K562 (cell line): Measurements from ENCODE around the gene MRPL52. TPM values are rescaled to one million over a fixed set of nuclear protein-coding genes. Genes with fewer than 3 reads are reported as not detected.
A peak's percentile ranks its signal among the peaks of the same experiment; 100 is the strongest.

ENCODE experiments used
- ATAC-seq: fragments of 200-7000 bp; cut with Tn5 transposase; 3 replicates; pipeline ENCODE4 v1.9.1; 2020; ENCODE audit warnings: moderate library complexity
- BruUV-seq: library from RNA; stranded (reverse); fragments of 400-500 nt; replicated peaks from 2 replicates; lab custom pipeline; 2021; lab: Mats Ljungman, UMichigan
- CTCF ChIA-PET: fragments of 300-600 bp; formaldehyde crosslinking; extraction: SDS; loops from one replicate; lab custom pipeline; 2021; ENCODE audit warnings: low intra/inter-chr PET ratio; lab: Yijun Ruan, JAX
- POLR2A ChIA-PET: fragments of 300-600, 350-650 bp; sonication (Branson Sonifier 250); formaldehyde crosslinking; extraction: SDS; loops from one replicate; lab custom pipeline; 2021; ENCODE audit warnings: antibody characterized with exemption, inconsistent platforms; lab: Yijun Ruan, JAX
- DNase-seq, 4 experiments: peaks; one replicate each; pipeline versions ENCODE4 v3.0.0 to v3.0.0-alpha.2; 2011 to 2018; ENCODE audit warnings: low spot score in 3 of 4, mixed read lengths in 3 of 4; ENCODE audit errors: extremely low read depth in 1 of 4
- FAIRE-seq: peaks from 2 replicates; lab custom pipeline; 2011; peaks lifted over from hg19 to GRCh38; lab: Jason Lieb, UNC
- H2AFZ ChIP-seq: 2 replicates; pipeline ENCODE4 v1.6.0; 2011; ENCODE audit warnings: low read depth, low read length, control low read depth, inconsistent platforms
- H3K27ac ChIP-seq: fragments of 200-600 bp; 3 replicates; pipeline ENCODE4 v1.8.0; 2011; ENCODE audit warnings: low read depth, mild to moderate bottlenecking, control low read depth, inconsistent platforms, low read length, moderate library complexity, mixed read lengths; ENCODE audit errors: extremely low read depth
- H3K27me3 ChIP-seq, 2 experiments: fragments of 300-600 bp in 1 of 2; 2 replicates in 1 of 2; 3 replicates in 1 of 2; pipeline versions ENCODE4 v1.6.0 to v1.8.0; 2011; ENCODE audit warnings: inconsistent platforms in 2 of 2, low read length in 2 of 2, mild to moderate bottlenecking in 1 of 2, mixed read lengths in 1 of 2, moderate library complexity in 1 of 2; ENCODE audit not compliant: control insufficient read depth in 2 of 2, insufficient read depth in 2 of 2
- H3K36me3 ChIP-seq: fragments of 300-600 bp; 3 replicates; pipeline ENCODE4 v1.8.0; 2011; ENCODE audit warnings: mild to moderate bottlenecking, low read length, inconsistent platforms; ENCODE audit not compliant: control insufficient read depth, insufficient read depth
- H3K4me1 ChIP-seq, 2 experiments: fragments of 200-600 bp in 1 of 2; replicated peaks in 1 of 2; 2 replicates in 1 of 2; 3 replicates in 1 of 2; pipeline versions ENCODE4 v1.5.1 to v1.8.0; 2011; ENCODE audit warnings: inconsistent platforms in 2 of 2, low read length in 2 of 2, mild to moderate bottlenecking in 1 of 2, mixed read lengths in 1 of 2, moderate library complexity in 1 of 2; ENCODE audit not compliant: control insufficient read depth in 2 of 2, insufficient read depth in 2 of 2
- H3K4me2 ChIP-seq: 2 replicates; pipeline ENCODE4 v1.6.1; 2011; ENCODE audit warnings: low read length, control low read depth, inconsistent platforms, mixed read lengths; ENCODE audit not compliant: insufficient read depth
- H3K4me3 ChIP-seq: fragments of 200-600 bp; sonication (generic), shearing (Covaris generic); 2 replicates; pipeline ENCODE4 v1.5.1; 2016; ENCODE audit warnings: control low read depth, inconsistent platforms
- H3K79me2 ChIP-seq: fragments of 200-600 bp; 3 replicates; pipeline ENCODE4 v1.8.0; 2011; ENCODE audit warnings: low read length, inconsistent platforms; ENCODE audit not compliant: control insufficient read depth, insufficient read depth
- H3K9ac ChIP-seq, 2 experiments: 2 replicates each; pipeline versions ENCODE4 v1.6.0 to v1.6.1; 2011; ENCODE audit warnings: low read depth in 2 of 2, low read length in 2 of 2, control low read depth in 1 of 2, inconsistent platforms in 1 of 2, mild to moderate bottlenecking in 1 of 2, mixed read lengths in 1 of 2; ENCODE audit not compliant: insufficient read depth in 1 of 2
- H3K9me1 ChIP-seq: one replicate; pipeline ENCODE4 v1.6.0; 2011; ENCODE audit warnings: inconsistent platforms, mild to moderate bottlenecking, low read length, moderate library complexity; ENCODE audit not compliant: control insufficient read depth, insufficient read depth
- H3K9me3 ChIP-seq: replicated peaks from 2 replicates; pipeline ENCODE4 v1.5.1; 2011; ENCODE audit warnings: low read depth, low read length, inconsistent platforms; ENCODE audit not compliant: control insufficient read depth, insufficient read depth
- H4K20me1 ChIP-seq: replicated peaks from 2 replicates; pipeline ENCODE4 v1.6.1; 2011; ENCODE audit warnings: low read length, inconsistent platforms, mixed read lengths; ENCODE audit not compliant: control insufficient read depth, insufficient read depth
- ATF2 ChIP-seq: sonication (generic); formaldehyde crosslinking; IDR thresholded peaks from 2 replicates; pipeline ENCODE4 v1.8.1; 2022; ENCODE audit warnings: missing genetic modification reagents
- ATF4 ChIP-seq: fragments of 450-650 bp; formaldehyde crosslinking; IDR thresholded peaks from 2 replicates; pipeline ENCODE4 v1.4.0; 2022; ENCODE audit warnings: mild to moderate bottlenecking, moderate library complexity
- CBFB ChIP-seq: sonication (generic); formaldehyde crosslinking; IDR thresholded peaks from 2 replicates; pipeline ENCODE4 v1.4.0; 2020; ENCODE audit warnings: mild to moderate bottlenecking, missing genetic modification reagents
- MBD2 ChIP-seq: sonication (generic); IDR thresholded peaks from 2 replicates; pipeline ENCODE4 v1.6.1; 2016; ENCODE audit warnings: low read depth, borderline replicate concordance
- MLLT1 ChIP-seq, 2 experiments: fragments of 450-650 bp; IDR thresholded peaks; 2 replicates each; pipeline ENCODE4 v1.6.1; 2016
- NR2C1 ChIP-seq, 2 experiments: fragments of 450-650 bp; IDR thresholded peaks; 2 replicates each; pipeline ENCODE4 v1.6.1; 2017; ENCODE audit warnings: mild to moderate bottlenecking in 2 of 2, antibody characterized with exemption in 1 of 2, inconsistent platforms in 1 of 2, missing compliant biosample characterization in 1 of 2, missing genetic modification characterization in 1 of 2
- RBM39 ChIP-seq: fragments of 200-400 bp; formaldehyde crosslinking; optimal IDR thresholded peaks from 2 replicates; pipeline ENCODE3; 2018; ENCODE audit warnings: low read depth, low read length
- TAF9B ChIP-seq: fragments of 450-650 bp; IDR thresholded peaks from 2 replicates; pipeline ENCODE4 v1.6.1; 2018; ENCODE audit warnings: mild to moderate bottlenecking; ENCODE audit not compliant: partially characterized antibody
- U2AF2 ChIP-seq: fragments of 200-400 bp; formaldehyde crosslinking; optimal IDR thresholded peaks from 2 replicates; pipeline ENCODE3; 2017; ENCODE audit warnings: low read depth, mild to moderate bottlenecking, low read length
- ZBED1 ChIP-seq: IDR thresholded peaks from 2 replicates; pipeline ENCODE4 v1.6.1; 2014
- ZBTB11 ChIP-seq, 3 experiments: fragments of 200-800 bp in 1 of 3; fragments of 250-450 bp in 1 of 3; fragments of 450-650 bp in 1 of 3; sonication (Bioruptor Pico) in 1 of 3; sonication (Bioruptor generic) in 1 of 3; formaldehyde crosslinking in 1 of 3; IDR thresholded peaks; 2 replicates each; pipeline versions ENCODE4 v1.6.1 to v1.8.0; 2016 to 2022; ENCODE audit warnings: mild to moderate bottlenecking in 2 of 3, missing genetic modification characterization in 2 of 3, missing compliant biosample characterization in 1 of 3, moderate library complexity in 1 of 3
- ZNF77 ChIP-seq: fragments of 250-450 bp; sonication (Bioruptor Pico); IDR thresholded peaks from 2 replicates; pipeline ENCODE4 v1.5.0; 2020
- ZNF785 ChIP-seq: fragments of 250-450 bp; sonication (Bioruptor Pico); IDR thresholded peaks from 2 replicates; pipeline ENCODE4 v1.4.0; 2020; ENCODE audit warnings: mild to moderate bottlenecking
- WGBS: fragments of 100-300 bp; shearing (Covaris generic); methylation state at CpG from one replicate; pipeline ENCODE4 v1.1.6; 2016; ENCODE audit warnings: low coverage, mixed read lengths; ENCODE audit not compliant: insufficient coverage; ENCODE audit errors: missing lambda C conversion rate; 5-methylcytosine and 5-hydroxymethylcytosine counted together
- in situ Hi-C: fragments of 300-500 bp; cut with MboI; formaldehyde crosslinking; loops from 4 replicates; pipeline ENCODE4 v1.15.0; 2018; ENCODE audit warnings: inconsistent platforms, mixed read lengths
- intact Hi-C: fragments of 100-400 bp; cut with micrococcal nuclease; formaldehyde crosslinking; loops from 2 replicates; pipeline ENCODE4 v1.14.2; 2022
- polyA plus RNA-seq, 8 experiments: library from polyadenylated mRNA; depleted of rRNA in 4 of 8; stranded (reverse) in 5 of 8; unstranded in 3 of 8; fragments of >200 nt; fragmentation: Nextera tagmentation in 2 of 8; fragmentation: Illumina TruSeq in 1 of 8; extraction: Ambion mirVana in 2 of 8; extraction: Trizol in 1 of 8; gene quantifications; 2 replicates each; pipeline versions ENCODE4 v1.2.1 to v1.2.3, GENCODE V29; 2011 to 2014; ENCODE audit warnings: inconsistent platforms in 1 of 8, missing spikeins in 1 of 8
- total RNA-seq, 7 experiments: library from RNA; depleted of rRNA in 6 of 7; stranded (reverse); fragments of >200 nt in 6 of 7; fragmentation: Illumina TruSeq in 2 of 7; extraction: Trizol in 2 of 7; gene quantifications; 2 replicates each; pipeline versions ENCODE4 v1.2.1 to v1.2.3, GENCODE V29; 2011 to 2021; ENCODE audit warnings: low replicate concordance in 1 of 7

MRPL52 gene
- total and polyA plus RNA-seq, 9 of the 15 experiments (the other 6 are each of a cell fraction or from before 2014, with no cell fraction given) = 56.5 to 213 (median 168) TPM

- no peak overlapping the region for H3K4me3 ChIP-seq
- POLR2A ChIA-PET = interaction anchor here (0.6 to 1.5 kb wide), 5 partner anchors 10 to 62 kb away, joined by 3 to 8 read pairs (median 3); partner anchors contain the start of gene MRPL52
- no peaks in the 10 kb centered on the region for H3K79me2 ChIP-seq
- H3K36me3 ChIP-seq = no peaks in the 10 kb centered on the region
- ATAC-seq = no peak
- no peak overlapping the region for H2AFZ ChIP-seq
- H3K4me2 ChIP-seq = no peak overlapping the region
- no peaks in the 10 kb centered on the region for H3K9me1 ChIP-seq
- no peak for FAIRE-seq
- peak overlapping the region in 1 of 2 experiments; percentile 63; a peak in 2 of 4 replicates for H3K9ac ChIP-seq
- no peak for DNase-seq
- no peaks in the 10 kb centered on the region for H3K9me3 ChIP-seq
- WGBS = 57% methylated on average over 21 of the region's 21 CpGs
- H3K27me3 ChIP-seq = no peaks in the 10 kb centered on the region
- H3K27ac ChIP-seq = no peak overlapping the region
- intact Hi-C loops (no loop called here), in situ Hi-C loops (loop anchor here (10.0 kb wide), 2 partner anchors 189 to 279 kb away; no protein-coding TSS in a partner anchor)
- H3K4me1 ChIP-seq = peaks cover 5 to 17% of the 10 kb centered on the region in 2 experiments; a peak in 2 of 5 replicates
- H4K20me1 ChIP-seq = no peaks in the 10 kb centered on the region
- BruUV-seq = no TSS peak
- CTCF ChIA-PET = no interaction called here
- TF ChIP-seq U2AF2 = no peak
- TF ChIP-seq ZBED1 = no peak
- TF ChIP-seq CBFB (CRISPR knock-in tag) = no peak
- TF ChIP-seq MLLT1 (IDR thresholded peaks at IDR 0.05) = no peak
- no peak for TF ChIP-seq ZNF77 (CRISPR knock-in tag)
- no peak for TF ChIP-seq NR2C1 (IDR thresholded peaks at IDR 0.05)
- TF ChIP-seq NR2C1 (tag; IDR thresholded peaks at IDR 0.05) = no peak
- TF ChIP-seq ZBTB11 (CRISPR knock-in tag; IDR thresholded peaks at IDR 0.05) = no peak
- TF ChIP-seq TAF9B = no peak
- no peak for TF ChIP-seq ATF2 (CRISPR knock-in tag)
- TF ChIP-seq ZNF785 (CRISPR knock-in tag) = no peak
- TF ChIP-seq RBM39 = no peak
- no peak for TF ChIP-seq MBD2
- TF ChIP-seq ATF4 (CRISPR knock-in tag) = no peak
Observed at GRCh38 chr14:22843123-22843925, 13.6 kb downstream of the MRPL52 start.
